Activated CD4-positive, alpha-beta T cell treated with anti-CD3 and anti-CD28 coated beads, Interleukin-10, Interleukin-2, amounts not matched to agents 100 ng/mL and 50 ng/mL, durations not matched to agents 16 hours and 8 hours (primary cell): ENCODE results near the gene PES1.
"Not testable (repeated sequence)": the region's sequence is repeated elsewhere in the genome, so short reads cannot be mapped to it uniquely, and the experiment has no call there.

ENCODE experiments used
- DNase-seq: peaks from one replicate; pipeline ENCODE4 v3.0.0-alpha.2; 2020

Gene PES1

GRCh38 chr22:30607939-30608338 lies 16.2 kb upstream of the PES1 start:
- DNase-seq: no peak

GRCh38 chr22:30607300-30607930 lies 15.7 kb upstream of the PES1 start:
- no peak for DNase-seq

DNA sequence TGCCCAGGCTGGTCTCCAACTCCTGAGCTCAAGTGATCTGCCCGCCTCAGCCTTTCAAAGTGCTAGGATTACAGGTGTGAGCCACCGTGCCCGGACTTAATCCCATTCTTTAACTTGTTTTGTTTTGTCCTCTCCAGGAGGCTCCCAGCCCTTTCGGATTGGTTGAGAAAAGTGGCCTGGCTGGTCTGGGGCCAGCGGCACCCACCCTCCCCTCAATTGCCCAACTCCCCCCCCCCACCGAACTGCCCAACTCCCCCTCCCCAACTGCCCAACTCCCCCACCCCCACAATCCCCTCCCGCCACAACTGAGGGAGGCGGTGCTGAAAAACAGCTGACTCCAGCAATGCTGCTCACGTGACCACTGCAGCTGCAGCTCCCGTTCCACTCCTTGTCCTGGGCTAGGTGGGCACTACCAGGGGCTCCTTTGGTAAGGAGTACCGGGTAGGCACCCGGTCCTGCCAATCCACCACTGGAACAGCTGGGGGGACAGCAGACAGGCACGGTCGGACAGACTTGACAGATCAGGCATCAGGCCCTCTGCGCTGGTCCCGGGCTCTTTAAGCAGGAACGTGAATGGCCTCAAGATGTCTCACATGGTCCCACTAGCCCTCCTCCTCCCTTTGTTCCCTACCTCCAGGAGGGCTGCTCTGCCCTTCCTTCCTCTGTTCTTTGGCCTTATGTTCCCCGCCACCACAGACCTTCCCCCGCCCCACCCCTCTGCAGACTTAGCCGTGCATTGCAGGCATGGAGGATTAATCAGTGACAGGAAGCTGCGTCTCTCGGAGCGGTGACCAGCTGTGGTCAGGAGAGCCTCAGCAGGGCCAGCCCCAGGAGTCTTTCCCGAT lies 15.0 kb upstream of the PES1 start, which contains the start of gene TCN2:
Gene TCN2 (plus strand): TSS at position 720 of the 845 bp plus-strand sequence. CDS start 158 bp downstream, outside the sequence.
- peak; percentile 52 for DNase-seq

- DNase-seq: peak; percentile 58
These were observed 13.9 kb upstream of the PES1 start for GRCh38 chr22:30605449-30606110.

GRCh38 chr22:30604723-30605122 lies 13.0 kb upstream of the PES1 start:
- no peak for DNase-seq

- no peak for DNase-seq
These were observed 12.1 kb upstream of the PES1 start for GRCh38 chr22:30603801-30604200.

- peak; percentile 39 for DNase-seq
These were observed 10.3 kb upstream of the PES1 start for GRCh38 chr22:30602049-30602448.

- no peak for DNase-seq
These were observed 9.8 kb upstream of the PES1 start for GRCh38 chr22:30601464-30601863.

- DNase-seq: no peak
These were observed 9.2 kb upstream of the PES1 start for GRCh38 chr22:30600921-30601320.

GRCh38 chr22:30598986-30599385 lies 7.3 kb upstream of the PES1 start:
- no peak for DNase-seq

DNA sequence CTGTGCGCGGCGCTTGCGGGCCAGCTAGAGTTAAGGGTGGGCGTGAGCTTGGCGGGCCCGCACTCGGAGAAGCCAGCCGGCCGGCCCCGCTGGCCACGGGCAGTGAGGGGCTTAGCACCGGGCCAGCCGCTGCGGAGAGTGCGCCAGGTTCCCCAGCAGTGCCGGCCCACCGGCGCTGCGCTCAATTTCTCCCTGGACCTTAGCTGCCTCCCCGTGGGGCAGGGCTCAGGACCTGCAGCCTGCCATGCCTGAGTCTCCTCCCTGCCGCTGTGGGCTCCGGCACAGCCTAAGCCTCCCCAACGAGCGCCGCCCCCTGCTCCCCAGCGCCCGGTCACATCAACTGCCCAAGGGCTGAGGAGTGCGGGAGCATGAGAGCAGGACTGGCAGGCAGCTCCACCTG lies 5.2 kb upstream of the PES1 start:
- no peak for DNase-seq

GRCh38 chr22:30596199-30596598 lies 4.5 kb upstream of the PES1 start:
- DNase-seq: no peak

DNA sequence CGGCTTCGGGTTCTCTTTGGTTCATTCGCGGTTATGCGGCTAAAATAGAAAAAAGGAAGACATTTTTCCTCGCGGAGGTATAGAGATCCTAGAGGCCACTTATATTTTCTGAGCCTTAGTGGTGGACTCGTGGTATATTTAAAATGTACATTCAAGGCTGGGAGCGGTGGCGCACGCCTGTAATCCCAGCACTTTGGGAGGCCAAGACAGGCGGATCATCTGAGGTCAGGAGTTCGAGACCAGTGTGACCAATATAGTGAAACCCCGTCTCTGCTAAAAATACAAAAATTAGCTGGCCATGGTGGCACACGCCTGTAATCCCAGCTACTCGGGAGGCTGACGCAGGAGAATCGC lies 627 bp upstream of the PES1 start:
- not testable (repeated sequence) for DNase-seq

DNA sequence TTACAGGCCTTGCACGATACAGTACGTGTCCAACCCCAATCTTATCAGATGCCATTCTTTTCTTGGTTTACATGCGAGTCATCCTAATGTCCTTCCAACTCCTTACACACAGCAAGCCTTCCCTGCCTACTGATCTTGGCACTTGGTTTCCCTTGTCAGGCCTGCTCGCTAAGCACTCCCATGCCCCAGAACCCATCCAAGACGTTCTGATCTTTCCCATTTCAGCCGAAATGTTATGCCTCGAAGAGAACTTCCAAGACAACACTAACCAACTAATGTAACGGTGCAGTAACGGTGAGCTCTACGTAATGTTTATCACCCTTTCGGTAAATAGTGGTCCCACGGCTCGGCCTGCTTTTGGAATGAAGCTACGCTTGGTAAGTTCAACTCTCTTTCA lies 521 bp downstream of the PES1 start:
- DNase-seq: no peak

- DNase-seq: no peak
These were observed 5.3 kb downstream of the PES1 start for GRCh38 chr22:30586414-30586813.

- DNase-seq: no peak
These were observed 7.3 kb downstream of the PES1 start for GRCh38 chr22:30584441-30584840.

DNA sequence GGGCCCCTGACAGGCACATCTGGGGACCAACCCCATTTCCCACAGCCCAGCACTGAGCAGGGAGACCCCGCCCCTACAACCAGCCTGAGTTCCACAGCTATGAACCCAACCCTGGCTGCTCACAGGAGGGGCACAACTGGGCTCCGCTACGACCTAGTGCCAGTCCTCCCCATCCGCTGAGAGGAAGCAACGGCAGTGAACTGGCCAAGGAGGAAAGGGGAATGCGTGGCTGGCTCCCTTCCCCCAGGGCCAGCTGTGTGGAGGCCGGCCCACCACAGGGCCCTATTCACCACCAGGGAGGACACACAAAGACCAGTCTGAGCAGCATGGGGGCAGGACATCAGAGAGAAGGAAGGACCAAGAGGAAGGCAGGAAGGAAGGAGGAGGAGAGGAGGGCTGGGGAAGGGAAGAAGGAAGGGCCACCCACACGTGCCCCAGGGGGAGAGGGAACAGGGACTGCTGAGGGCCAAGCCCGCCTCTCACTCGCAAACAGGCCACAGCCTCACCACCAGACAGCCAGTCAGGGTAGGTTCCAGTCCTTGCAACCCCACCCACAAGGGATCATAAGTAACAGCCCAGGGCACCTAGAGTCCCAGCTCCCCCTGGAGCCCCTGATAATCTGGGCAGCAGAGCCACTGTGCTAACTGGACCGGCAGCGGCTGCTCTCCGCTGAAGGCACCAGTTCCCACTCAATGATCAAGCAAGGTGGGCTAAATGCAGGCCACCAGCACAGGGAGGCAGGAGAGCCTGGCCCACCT lies 8.7 kb downstream of the PES1 start:
- no peak for DNase-seq

- DNase-seq: no peak
These were observed 9.7 kb downstream of the PES1 start for GRCh38 chr22:30582051-30582450.

DNA sequence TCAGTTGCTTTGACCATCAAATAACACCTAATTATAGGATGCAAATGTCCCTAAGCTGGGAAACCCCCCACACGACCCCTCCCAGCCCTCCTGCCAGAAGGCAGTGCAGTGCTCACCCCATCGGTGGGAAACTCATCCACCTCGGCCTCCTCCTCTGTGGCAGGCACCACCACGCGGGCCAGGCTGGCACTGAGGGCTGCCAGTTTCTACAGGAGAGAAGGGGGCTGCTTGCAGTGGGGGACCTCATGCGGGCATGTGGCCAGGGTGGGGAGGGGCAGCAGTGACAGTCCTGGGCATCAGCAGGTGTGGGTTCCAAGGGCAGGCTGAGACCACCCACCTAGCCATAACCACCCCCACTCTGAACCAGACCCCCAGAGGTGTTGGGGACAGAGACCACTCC lies 10.8 kb downstream of the PES1 start:
- no peak for DNase-seq

GRCh38 chr22:30578481-30578880 lies 13.2 kb downstream of the PES1 start:
- no peak for DNase-seq

GRCh38 chr22:30575859-30576258 lies 15.9 kb downstream of the PES1 start:
- DNase-seq: no peak

DNA sequence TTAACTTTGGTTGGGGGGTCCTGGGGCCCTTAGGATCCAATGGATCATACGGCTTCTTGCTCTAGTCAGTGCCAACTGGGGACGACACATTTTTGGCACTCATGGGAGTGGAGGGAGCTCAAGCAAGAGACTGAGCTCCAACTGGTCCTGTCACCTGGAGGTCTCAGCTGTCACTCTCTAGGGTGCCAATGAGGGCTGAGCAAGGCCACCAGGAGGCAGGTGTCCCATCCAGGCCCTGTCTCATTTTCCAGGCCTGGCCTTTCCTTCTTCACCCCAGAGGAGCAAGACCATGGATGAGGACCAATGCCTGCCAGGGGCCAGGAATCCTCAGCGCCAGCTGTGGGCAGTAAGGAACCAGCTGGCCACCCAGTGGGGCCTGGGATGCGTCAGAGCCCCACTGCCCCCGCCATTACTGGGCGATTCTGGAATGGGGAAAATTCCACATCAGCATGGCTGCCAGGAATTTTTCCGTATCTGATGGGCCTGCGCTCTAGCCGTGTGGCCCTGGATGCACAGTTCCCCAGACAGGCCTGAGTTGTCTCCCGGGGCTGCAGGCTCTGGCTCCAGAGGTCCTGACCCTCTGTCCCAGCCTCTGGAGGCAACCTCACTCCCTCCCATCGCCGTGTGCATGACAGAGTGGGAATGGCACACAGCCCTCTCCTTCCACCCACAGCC lies 16.6 kb downstream of the PES1 start:
- no peak for DNase-seq
